K562 (cell line): ENCODE results near the gene CUL9. TPM values are rescaled to one million over a fixed set of nuclear protein-coding genes. Genes with fewer than 3 reads are reported as not detected.

ENCODE experiments used
- ATAC-seq: fragments of 200-7000 bp; cut with Tn5 transposase; 3 replicates; pipeline ENCODE4 v1.9.1; 2020; ENCODE audit warnings: moderate library complexity
- BruUV-seq: library from RNA; stranded (reverse); fragments of 400-500 nt; replicated peaks from 2 replicates; lab custom pipeline; 2021; lab: Mats Ljungman, UMichigan
- CTCF ChIA-PET: fragments of 300-600 bp; formaldehyde crosslinking; extraction: SDS; loops from one replicate; lab custom pipeline; 2021; ENCODE audit warnings: low intra/inter-chr PET ratio; lab: Yijun Ruan, JAX
- POLR2A ChIA-PET: fragments of 300-600, 350-650 bp; sonication (Branson Sonifier 250); formaldehyde crosslinking; extraction: SDS; loops from one replicate; lab custom pipeline; 2021; ENCODE audit warnings: antibody characterized with exemption, inconsistent platforms; lab: Yijun Ruan, JAX
- DNase-seq, 4 experiments: peaks; one replicate each; pipeline versions ENCODE4 v3.0.0 to v3.0.0-alpha.2; 2011 to 2018; ENCODE audit warnings: low spot score in 3 of 4, mixed read lengths in 3 of 4; ENCODE audit errors: extremely low read depth in 1 of 4
- FAIRE-seq: peaks from 2 replicates; lab custom pipeline; 2011; peaks lifted over from hg19 to GRCh38; lab: Jason Lieb, UNC
- H2AFZ ChIP-seq: 2 replicates; pipeline ENCODE4 v1.6.0; 2011; ENCODE audit warnings: low read depth, low read length, control low read depth, inconsistent platforms
- H3K27ac ChIP-seq: fragments of 200-600 bp; 3 replicates; pipeline ENCODE4 v1.8.0; 2011; ENCODE audit warnings: low read depth, mild to moderate bottlenecking, control low read depth, inconsistent platforms, low read length, moderate library complexity, mixed read lengths; ENCODE audit errors: extremely low read depth
- H3K27me3 ChIP-seq, 2 experiments: fragments of 300-600 bp in 1 of 2; 2 replicates in 1 of 2; 3 replicates in 1 of 2; pipeline versions ENCODE4 v1.6.0 to v1.8.0; 2011; ENCODE audit warnings: inconsistent platforms in 2 of 2, low read length in 2 of 2, mild to moderate bottlenecking in 1 of 2, mixed read lengths in 1 of 2, moderate library complexity in 1 of 2; ENCODE audit not compliant: control insufficient read depth in 2 of 2, insufficient read depth in 2 of 2
- H3K36me3 ChIP-seq: fragments of 300-600 bp; 3 replicates; pipeline ENCODE4 v1.8.0; 2011; ENCODE audit warnings: mild to moderate bottlenecking, low read length, inconsistent platforms; ENCODE audit not compliant: control insufficient read depth, insufficient read depth
- H3K4me1 ChIP-seq, 2 experiments: fragments of 200-600 bp in 1 of 2; replicated peaks in 1 of 2; 2 replicates in 1 of 2; 3 replicates in 1 of 2; pipeline versions ENCODE4 v1.5.1 to v1.8.0; 2011; ENCODE audit warnings: inconsistent platforms in 2 of 2, low read length in 2 of 2, mild to moderate bottlenecking in 1 of 2, mixed read lengths in 1 of 2, moderate library complexity in 1 of 2; ENCODE audit not compliant: control insufficient read depth in 2 of 2, insufficient read depth in 2 of 2
- H3K4me2 ChIP-seq: 2 replicates; pipeline ENCODE4 v1.6.1; 2011; ENCODE audit warnings: low read length, control low read depth, inconsistent platforms, mixed read lengths; ENCODE audit not compliant: insufficient read depth
- H3K4me3 ChIP-seq: fragments of 200-600 bp; sonication (generic), shearing (Covaris generic); 2 replicates; pipeline ENCODE4 v1.5.1; 2016; ENCODE audit warnings: control low read depth, inconsistent platforms
- H3K79me2 ChIP-seq: fragments of 200-600 bp; 3 replicates; pipeline ENCODE4 v1.8.0; 2011; ENCODE audit warnings: low read length, inconsistent platforms; ENCODE audit not compliant: control insufficient read depth, insufficient read depth
- H3K9ac ChIP-seq, 2 experiments: 2 replicates each; pipeline versions ENCODE4 v1.6.0 to v1.6.1; 2011; ENCODE audit warnings: low read depth in 2 of 2, low read length in 2 of 2, control low read depth in 1 of 2, inconsistent platforms in 1 of 2, mild to moderate bottlenecking in 1 of 2, mixed read lengths in 1 of 2; ENCODE audit not compliant: insufficient read depth in 1 of 2
- H3K9me1 ChIP-seq: one replicate; pipeline ENCODE4 v1.6.0; 2011; ENCODE audit warnings: inconsistent platforms, mild to moderate bottlenecking, low read length, moderate library complexity; ENCODE audit not compliant: control insufficient read depth, insufficient read depth
- H3K9me3 ChIP-seq: replicated peaks from 2 replicates; pipeline ENCODE4 v1.5.1; 2011; ENCODE audit warnings: low read depth, low read length, inconsistent platforms; ENCODE audit not compliant: control insufficient read depth, insufficient read depth
- H4K20me1 ChIP-seq: replicated peaks from 2 replicates; pipeline ENCODE4 v1.6.1; 2011; ENCODE audit warnings: low read length, inconsistent platforms, mixed read lengths; ENCODE audit not compliant: control insufficient read depth, insufficient read depth
- BCOR ChIP-seq: fragments of 450-650 bp; IDR thresholded peaks from 2 replicates; pipeline ENCODE4 v1.6.1; 2016
- FOXP1 ChIP-seq: sonication (generic); formaldehyde crosslinking; IDR thresholded peaks from 2 replicates; pipeline ENCODE4 v1.8.0; 2022; ENCODE audit warnings: mild to moderate bottlenecking, missing genetic modification reagents
- IRF2 ChIP-seq: sonication (generic); formaldehyde crosslinking; IDR thresholded peaks from 2 replicates; pipeline ENCODE4 v1.8.1; 2022; ENCODE audit warnings: mild to moderate bottlenecking, missing genetic modification reagents
- KDM1A ChIP-seq, 2 experiments: fragments of 450-650 bp; IDR thresholded peaks; 2 replicates each; pipeline ENCODE4 v1.6.1; 2016; ENCODE audit warnings: mild to moderate bottlenecking in 2 of 2
- POLR2B ChIP-seq: fragments of 450-650 bp; IDR thresholded peaks from 2 replicates; pipeline ENCODE4 v1.6.1; 2018; ENCODE audit warnings: low read depth; ENCODE audit not compliant: partially characterized antibody
- RBM25 ChIP-seq: fragments of 200-400 bp; formaldehyde crosslinking; IDR thresholded peaks from 2 replicates; pipeline ENCODE4 v1.6.1; 2018; ENCODE audit warnings: low read length, low read depth, moderate library complexity; ENCODE audit not compliant: severe bottlenecking
- RERE ChIP-seq: sonication (generic); formaldehyde crosslinking; IDR thresholded peaks from 2 replicates; pipeline ENCODE4 v1.8.0; 2023; ENCODE audit warnings: missing genetic modification reagents, mild to moderate bottlenecking, borderline replicate concordance
- SIRT6 ChIP-seq: IDR thresholded peaks from one replicate; pipeline ENCODE4 v1.6.1; 2012; ENCODE audit warnings: low read depth, mild to moderate bottlenecking, control low read depth, inconsistent platforms, low read length, moderate library complexity
- STAG1 ChIP-seq: sonication (generic); formaldehyde crosslinking; IDR thresholded peaks from 2 replicates; pipeline ENCODE4 v1.5.0; 2020; ENCODE audit warnings: missing genetic modification reagents, borderline replicate concordance
- ZC3H4 ChIP-seq: sonication (generic); formaldehyde crosslinking; IDR thresholded peaks from 2 replicates; pipeline ENCODE4 v1.9.0; 2021; ENCODE audit warnings: missing genetic modification reagents, borderline replicate concordance
- WGBS: fragments of 100-300 bp; shearing (Covaris generic); methylation state at CpG from one replicate; pipeline ENCODE4 v1.1.6; 2016; ENCODE audit warnings: low coverage, mixed read lengths; ENCODE audit not compliant: insufficient coverage; ENCODE audit errors: missing lambda C conversion rate; 5-methylcytosine and 5-hydroxymethylcytosine counted together
- in situ Hi-C: fragments of 300-500 bp; cut with MboI; formaldehyde crosslinking; loops from 4 replicates; pipeline ENCODE4 v1.15.0; 2018; ENCODE audit warnings: inconsistent platforms, mixed read lengths
- intact Hi-C: fragments of 100-400 bp; cut with micrococcal nuclease; formaldehyde crosslinking; loops from 2 replicates; pipeline ENCODE4 v1.14.2; 2022
- polyA plus RNA-seq, 8 experiments: library from polyadenylated mRNA; depleted of rRNA in 4 of 8; stranded (reverse) in 5 of 8; unstranded in 3 of 8; fragments of >200 nt; fragmentation: Nextera tagmentation in 2 of 8; fragmentation: Illumina TruSeq in 1 of 8; extraction: Ambion mirVana in 2 of 8; extraction: Trizol in 1 of 8; gene quantifications; 2 replicates each; pipeline versions ENCODE4 v1.2.1 to v1.2.3, GENCODE V29; 2011 to 2014; ENCODE audit warnings: inconsistent platforms in 1 of 8, missing spikeins in 1 of 8
- total RNA-seq, 7 experiments: library from RNA; depleted of rRNA in 6 of 7; stranded (reverse); fragments of >200 nt in 6 of 7; fragmentation: Illumina TruSeq in 2 of 7; extraction: Trizol in 2 of 7; gene quantifications; 2 replicates each; pipeline versions ENCODE4 v1.2.1 to v1.2.3, GENCODE V29; 2011 to 2021; ENCODE audit warnings: low replicate concordance in 1 of 7

Gene CUL9
- total and polyA plus RNA-seq, 9 of the 15 experiments (the other 6 are each of a cell fraction or from before 2014, with no cell fraction given) = 0.50 to 20.7 (median 6.6) TPM

- no peak overlapping the region for H3K4me2 ChIP-seq
- in situ Hi-C loops = no loop called here
- ATAC-seq = no peak
- peaks cover 21% of the 10 kb centered on the region for H4K20me1 ChIP-seq
- 0 out of 4 replicates have a peak overlapping the region, but pooled peaks of 1 of the 2 experiments have one; percentile 15 for H3K9ac ChIP-seq
- no peak overlapping the region for H3K27ac ChIP-seq
- no peak for DNase-seq
- no peaks in the 10 kb centered on the region for H3K9me3 ChIP-seq
- POLR2A ChIA-PET = interaction anchor here (0.6 to 0.7 kb wide), 2 partner anchors 11 to 138 kb away, joined by 3 read pairs; no protein-coding TSS in a partner anchor
- WGBS = 4% methylated on average over 9 of the region's 9 CpGs
- no peak for FAIRE-seq
- peaks cover 0 to 15% of the 10 kb centered on the region in 2 experiments; a peak in 2 of 5 replicates for H3K4me1 ChIP-seq
- CTCF ChIA-PET = no interaction called here
- intact Hi-C loops = no loop called here
- H3K4me3 ChIP-seq = no peak overlapping the region
- peaks cover 49 to 77% of the 10 kb centered on the region in 2 experiments for H3K27me3 ChIP-seq
- no peak overlapping the region for H2AFZ ChIP-seq
- no peaks in the 10 kb centered on the region for H3K79me2 ChIP-seq
- H3K36me3 ChIP-seq = no peaks in the 10 kb centered on the region
- BruUV-seq = no TSS peak
- H3K9me1 ChIP-seq = no peaks in the 10 kb centered on the region
- TF ChIP-seq RBM25 (peak; percentile 85), KDM1A (IDR thresholded peaks at IDR 0.05) (0 out of 4 replicates have a peak, but pooled peaks of 1 of the 2 experiments have one; percentile 42), IRF2 (CRISPR knock-in tag) (no peak), BCOR (peak; percentile 68), SIRT6 (no peak), ZC3H4 (no peak), FOXP1 (no peak), POLR2B (no peak), RERE (no peak), STAG1 (CRISPR knock-in tag) (0 out of 2 replicates have a peak, but pooled peaks have one; percentile 2)
Observed at GRCh38 chr6:43256670-43257366, 74.8 kb downstream of the CUL9 start.
